Activated CD4-positive, alpha-beta memory T cell treated with anti-CD3 and anti-CD28 coated beads for 36 hours (primary cell): Measurements from ENCODE around the gene CFAP73. TPM values are rescaled to one million over a fixed set of nuclear protein-coding genes. Genes with fewer than 3 reads are reported as not detected.

Experiments
- CTCF ChIA-PET: fragments of 350-600 bp; sonication (Branson Sonifier 250); formaldehyde crosslinking; loops from one replicate; lab custom pipeline; 2021; ENCODE audit warnings: antibody characterized with exemption, inconsistent platforms; lab: Charles Lee
- POLR2A ChIA-PET: fragments of 350-600 bp; sonication (Branson Sonifier 250); formaldehyde crosslinking; loops from one replicate; lab custom pipeline; 2021; ENCODE audit warnings: antibody characterized with exemption; lab: Charles Lee
- DNase-seq: peaks from one replicate; pipeline ENCODE4 v3.0.0-alpha.2; 2020
- H3K27ac Mint-ChIP-seq: one replicate; pipeline ENCODE4 v1.8.0; 2021; ENCODE audit warnings: mixed read lengths
- H3K27me3 Mint-ChIP-seq: one replicate; pipeline ENCODE4 v1.8.0; 2021; ENCODE audit warnings: mixed read lengths
- H3K36me3 Mint-ChIP-seq: one replicate; pipeline ENCODE4 v1.8.0; 2021; ENCODE audit warnings: mixed read lengths
- H3K4me1 Mint-ChIP-seq: one replicate; pipeline ENCODE4 v1.8.0; 2021; ENCODE audit warnings: low read depth, mixed read lengths
- H3K4me3 Mint-ChIP-seq: one replicate; pipeline ENCODE4 v1.8.0; 2021; ENCODE audit warnings: mild to moderate bottlenecking, mixed read lengths
- H3K9me3 Mint-ChIP-seq: one replicate; pipeline ENCODE4 v1.8.0; 2021; ENCODE audit warnings: mixed read lengths
- intact Hi-C: fragments of 100-400 bp; cut with micrococcal nuclease; formaldehyde crosslinking; loops from one replicate; pipeline ENCODE4 v1.15.1; 2023
- microRNA-seq: library from miRNA; unstranded; fragments of <30 nt; microRNA quantifications from one replicate; pipeline ENCODE4 v1.2.0, GENCODE V29; 2022; ENCODE audit warnings: borderline number of aligned reads, borderline microRNAs expressed, borderline replicate concordance
- total RNA-seq, 2 experiments: library from RNA; stranded (reverse); gene quantifications; one replicate each; pipeline ENCODE4 v1.2.3, GENCODE V29; 2021

The CFAP73 gene
- total RNA-seq, 2 experiments from 2014 or later, result 0.90 to 0.94 TPM

DNA sequence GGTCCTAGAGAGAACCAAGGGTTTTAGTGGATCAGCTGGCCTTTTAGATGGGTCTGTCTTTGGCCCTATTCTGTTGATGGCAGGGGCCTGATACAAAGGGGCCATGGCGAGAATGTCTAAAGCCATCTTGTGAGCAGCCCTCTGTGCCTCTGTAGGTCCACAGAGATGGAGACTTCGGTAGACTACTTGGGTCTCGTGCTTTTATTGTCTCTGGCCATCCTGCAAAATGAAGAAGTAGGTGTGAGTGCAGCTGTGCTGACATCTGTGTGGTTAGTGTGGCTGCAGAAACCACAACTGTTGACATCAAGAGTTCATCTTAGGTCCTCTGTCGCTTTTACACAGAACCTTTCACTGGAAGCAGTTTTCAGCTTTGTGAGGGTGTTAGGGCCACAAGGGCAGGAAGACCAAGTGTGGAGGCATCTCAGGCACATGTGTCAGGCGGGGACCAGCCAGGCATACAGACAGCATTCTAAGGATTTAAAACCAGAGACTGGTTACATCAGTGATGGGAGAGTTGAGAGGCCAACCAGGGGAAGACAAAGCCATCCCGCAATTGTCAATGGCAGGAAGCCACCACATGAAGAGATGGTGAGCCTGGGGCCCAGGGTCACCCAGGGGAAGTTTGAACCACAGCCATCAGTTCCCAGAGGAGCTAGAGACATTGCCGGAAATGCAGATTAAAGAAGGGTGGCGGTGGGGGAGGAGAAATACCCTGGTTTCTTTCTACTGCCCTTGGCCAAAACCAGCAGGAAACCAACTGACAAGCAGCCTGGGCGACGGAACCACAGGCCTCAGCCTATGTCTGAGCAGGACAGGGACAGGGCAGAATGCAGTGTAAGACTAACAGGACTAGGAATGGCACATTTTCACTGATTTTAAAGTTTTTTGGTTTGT, 58.8 kb downstream of the CFAP73 start:
- no peaks in the 10 kb centered on the region for H3K9me3 Mint-ChIP-seq
- peak overlapping the region; percentile 38 for H3K4me3 Mint-ChIP-seq
- peak overlapping the region; percentile 91 for H3K27ac Mint-ChIP-seq
- peaks cover 50% of the 10 kb centered on the region for H3K4me1 Mint-ChIP-seq
- peak; percentile 86 for DNase-seq
- POLR2A ChIA-PET, result interaction anchor here (0.5 to 5.0 kb wide), 8 partner anchors 14 to 138 kb away, joined by 3 to 38 read pairs (median 4); partner anchors contain the start of genes DDX54, RITA1 and TPCN1
- no peaks in the 10 kb centered on the region for H3K27me3 Mint-ChIP-seq
- intact Hi-C loops, result loop anchor here (1.0 to 5.0 kb wide), 5 partner anchors 13 to 150 kb away; partner anchors contain the start of genes DDX54, PLBD2, RITA1 and TPCN1
- CTCF ChIA-PET, result interaction anchor here (0.8 to 1.6 kb wide), 8 partner anchors 9 to 236 kb away, joined by 3 to 7 read pairs (median 4); no protein-coding TSS in a partner anchor
- H3K36me3 Mint-ChIP-seq, result no peaks in the 10 kb centered on the region

Small RNA genes within 50 kb of the gene (microRNA-seq; reads per million reads assigned to microRNA genes)
- gene MIR7106, result 1.6 reads per million

Other genes starting within 250 kb of the CFAP73 start
- gene OAS1, start 242.8 kb upstream of the CFAP73 start, total RNA-seq, result 10 to 100 TPM; 46.0 to 49.1 TPM
- 10 to 100 TPM; 34.6 to 37.1 TPM for gene OAS3, start 211.2 kb upstream of the CFAP73 start, total RNA-seq
- gene OAS2, start 171.2 kb upstream of the CFAP73 start, total RNA-seq, result 100 to 1,000 TPM; 140 to 148 TPM
- 10 to 100 TPM; 11.0 to 12.4 TPM for gene DTX1, start 93.0 kb upstream of the CFAP73 start, total RNA-seq
- 1 to 10 TPM; 4.4 to 4.9 TPM for gene RASAL1, start 14.0 kb upstream of the CFAP73 start, total RNA-seq
- 100 to 1,000 TPM; 107 to 109 TPM for gene DDX54, start 35.8 kb downstream of the CFAP73 start, total RNA-seq
- 10 to 100 TPM; 18.7 to 22.0 TPM for gene RITA1, start 36.0 kb downstream of the CFAP73 start, total RNA-seq
- 10 to 100 TPM; 44.0 to 51.6 TPM for gene TPCN1, start 71.7 kb downstream of the CFAP73 start, total RNA-seq
- 10 to 100 TPM; 21.5 to 22.0 TPM for gene SLC8B1, start 185.4 kb downstream of the CFAP73 start, total RNA-seq
- gene PLBD2, start 208.9 kb downstream of the CFAP73 start, total RNA-seq, result 10 to 100 TPM; 18.3 to 18.8 TPM